ENCODE measurements around the gene GLIS1.

GLIS1 gene

DNA sequence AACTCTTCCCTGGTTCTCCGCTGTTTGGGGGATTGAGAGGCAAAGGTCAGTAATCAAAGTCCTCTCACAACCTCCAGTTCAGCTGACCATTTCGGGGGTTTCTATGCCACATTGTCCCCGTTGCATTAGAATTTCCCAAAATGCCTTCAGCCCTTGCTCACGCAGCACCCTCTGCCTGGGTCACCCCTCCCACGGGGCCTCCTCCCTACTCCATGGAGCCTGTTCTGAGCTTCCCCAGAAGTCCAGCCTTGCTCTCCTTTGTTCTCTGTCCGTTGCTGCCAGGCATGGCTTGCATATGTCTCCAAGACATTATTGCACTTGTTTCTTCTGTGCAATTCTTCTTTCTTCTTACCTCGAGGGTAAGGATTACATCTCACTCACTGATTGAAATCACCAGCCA is 263.3 kb downstream of the GLIS1 start:
- Histone ChIP-seq H3F3A (ENCODE audit: control insufficient read depth, insufficient read depth) (no peaks in the 10 kb centered on the region), H3K27ac (ENCODE audit: low read depth, low read length) (no peak overlapping the region), H3K9me2 (replicated peaks; ENCODE audit: control insufficient read depth, low read length) (no peaks in the 10 kb centered on the region), H3K4me2 (ENCODE audit: low read length) (no peak overlapping the region), H3K79me2 (ENCODE audit: control insufficient read depth, low read length) (no peaks in the 10 kb centered on the region), H3K9me3 (ENCODE audit: control insufficient read depth, insufficient read depth, low read length) (no peaks in the 10 kb centered on the region), H3K36me3 (ENCODE audit: control insufficient read depth, low read length) (no peaks in the 10 kb centered on the region), H3K4me3 (ENCODE audit: low read length) (no peak overlapping the region), H3K27me3 (ENCODE audit: control insufficient read depth, low read length) (no peaks in the 10 kb centered on the region; the same call in 1 of the 2 replicates), H4K20me1 (ENCODE audit: control insufficient read depth, insufficient read depth, low read depth, low read length) (no peaks in the 10 kb centered on the region), H3K4me1 (ENCODE audit: control insufficient read depth, low read length) (no peaks in the 10 kb centered on the region)
- TF ChIP-seq, protein P1, sequence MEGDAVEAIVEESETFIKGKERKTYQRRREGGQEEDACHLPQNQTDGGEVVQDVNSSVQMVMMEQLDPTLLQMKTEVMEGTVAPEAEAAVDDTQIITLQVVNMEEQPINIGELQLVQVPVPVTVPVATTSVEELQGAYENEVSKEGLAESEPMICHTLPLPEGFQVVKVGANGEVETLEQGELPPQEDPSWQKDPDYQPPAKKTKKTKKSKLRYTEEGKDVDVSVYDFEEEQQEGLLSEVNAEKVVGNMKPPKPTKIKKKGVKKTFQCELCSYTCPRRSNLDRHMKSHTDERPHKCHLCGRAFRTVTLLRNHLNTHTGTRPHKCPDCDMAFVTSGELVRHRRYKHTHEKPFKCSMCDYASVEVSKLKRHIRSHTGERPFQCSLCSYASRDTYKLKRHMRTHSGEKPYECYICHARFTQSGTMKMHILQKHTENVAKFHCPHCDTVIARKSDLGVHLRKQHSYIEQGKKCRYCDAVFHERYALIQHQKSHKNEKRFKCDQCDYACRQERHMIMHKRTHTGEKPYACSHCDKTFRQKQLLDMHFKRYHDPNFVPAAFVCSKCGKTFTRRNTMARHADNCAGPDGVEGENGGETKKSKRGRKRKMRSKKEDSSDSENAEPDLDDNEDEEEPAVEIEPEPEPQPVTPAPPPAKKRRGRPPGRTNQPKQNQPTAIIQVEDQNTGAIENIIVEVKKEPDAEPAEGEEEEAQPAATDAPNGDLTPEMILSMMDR (IDR thresholded peaks at IDR 0.05; ENCODE audit: low read depth, low read length, poor library complexity, severe bottlenecking) = no peak
- no peak for TF ChIP-seq EZH2phosphoT487 (IDR thresholded peaks at IDR 0.05; ENCODE audit: borderline replicate concordance, low read length)

DNA sequence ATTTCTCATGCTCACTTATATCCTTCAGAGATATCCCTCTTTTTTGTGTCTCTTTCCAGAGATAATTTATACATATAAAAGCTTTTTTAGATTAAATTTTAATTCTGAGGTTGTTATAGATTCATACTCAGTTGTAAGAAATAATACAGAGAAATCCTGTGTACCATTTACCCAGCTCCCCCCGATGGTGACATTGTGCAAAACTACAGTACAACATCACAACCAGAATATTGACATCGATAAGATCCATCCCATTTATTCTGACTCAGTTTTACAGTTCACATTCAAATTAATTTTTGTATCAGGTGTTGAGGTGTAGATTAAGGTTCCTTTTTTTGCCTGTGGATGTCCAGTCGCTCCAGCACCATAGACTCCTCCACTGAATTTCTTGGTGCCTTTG is 265.5 kb downstream of the GLIS1 start:
- no peaks in the 10 kb centered on the region for H3K36me3 ChIP-seq (ENCODE audit: control insufficient read depth, low read length)
- H3K27me3 ChIP-seq (ENCODE audit: control insufficient read depth, low read length) = no peaks in the 10 kb centered on the region
- TF ChIP-seq EZH2phosphoT487 (IDR thresholded peaks at IDR 0.05; ENCODE audit: borderline replicate concordance, low read length) = no peak
- TF ChIP-seq, protein P1 (IDR thresholded peaks at IDR 0.05; ENCODE audit: low read depth, low read length, poor library complexity, severe bottlenecking) = peak; percentile 33
- H3K27ac ChIP-seq (ENCODE audit: low read depth, low read length) = no peak overlapping the region
- H3K79me2 ChIP-seq (ENCODE audit: control insufficient read depth, low read length) = no peaks in the 10 kb centered on the region
- H4K20me1 ChIP-seq (ENCODE audit: control insufficient read depth, insufficient read depth, low read depth, low read length) = no peaks in the 10 kb centered on the region
- no peaks in the 10 kb centered on the region for H3K9me3 ChIP-seq (ENCODE audit: control insufficient read depth, insufficient read depth, low read length)
- no peak overlapping the region for H3K4me3 ChIP-seq (ENCODE audit: low read length)
- no peak overlapping the region for H3K4me2 ChIP-seq (ENCODE audit: low read length)
- no peaks in the 10 kb centered on the region for H3K9me2 ChIP-seq (replicated peaks; ENCODE audit: control insufficient read depth, low read length)
- H3F3A ChIP-seq (ENCODE audit: control insufficient read depth, insufficient read depth) = no peaks in the 10 kb centered on the region
- H3K4me1 ChIP-seq (ENCODE audit: control insufficient read depth, low read length) = no peaks in the 10 kb centered on the region

- Histone ChIP-seq H3K27me3 (ENCODE audit: control insufficient read depth, low read length) (no peaks in the 10 kb centered on the region), H4K20me1 (ENCODE audit: control insufficient read depth, insufficient read depth, low read depth, low read length) (no peaks in the 10 kb centered on the region)
- TF ChIP-seq, protein P1 (IDR thresholded peaks at IDR 0.05; ENCODE audit: low read depth, low read length, poor library complexity, severe bottlenecking) = no peak
- TF ChIP-seq EZH2phosphoT487 (IDR thresholded peaks at IDR 0.05; ENCODE audit: borderline replicate concordance, low read length) = no peak
These were observed 268.0 kb downstream of the GLIS1 start for GRCh38 chr1:53471000-53471399.

GRCh38 chr1:53470584-53470983 is 268.4 kb downstream of the GLIS1 start:
- H3K4me2 ChIP-seq (ENCODE audit: low read length) = no peak overlapping the region
- H3K79me2 ChIP-seq (ENCODE audit: control insufficient read depth, low read length) = no peaks in the 10 kb centered on the region
- H3K9me2 ChIP-seq (replicated peaks; ENCODE audit: control insufficient read depth, low read length) = no peaks in the 10 kb centered on the region
- no peaks in the 10 kb centered on the region for H3K27me3 ChIP-seq (ENCODE audit: control insufficient read depth, low read length)
- H3F3A ChIP-seq (ENCODE audit: control insufficient read depth, insufficient read depth) = no peaks in the 10 kb centered on the region
- H3K36me3 ChIP-seq (ENCODE audit: control insufficient read depth, low read length) = no peaks in the 10 kb centered on the region
- no peak overlapping the region for H3K4me3 ChIP-seq (ENCODE audit: low read length)
- TF ChIP-seq, protein P1 (IDR thresholded peaks at IDR 0.05; ENCODE audit: low read depth, low read length, poor library complexity, severe bottlenecking) = no peak
- TF ChIP-seq EZH2phosphoT487 (IDR thresholded peaks at IDR 0.05; ENCODE audit: borderline replicate concordance, low read length) = no peak
- H4K20me1 ChIP-seq (ENCODE audit: control insufficient read depth, insufficient read depth, low read depth, low read length) = no peaks in the 10 kb centered on the region
- no peaks in the 10 kb centered on the region for H3K4me1 ChIP-seq (ENCODE audit: control insufficient read depth, low read length)
- H3K9me3 ChIP-seq (ENCODE audit: control insufficient read depth, insufficient read depth, low read length) = no peaks in the 10 kb centered on the region
- no peak overlapping the region for H3K27ac ChIP-seq (ENCODE audit: low read depth, low read length)

More at GRCh38 chr1:53471000-53471399, 268.0 kb downstream of the GLIS1 start:
- no peak overlapping the region for H3K27ac ChIP-seq (ENCODE audit: low read depth, low read length)
- no peaks in the 10 kb centered on the region for H3K4me1 ChIP-seq (ENCODE audit: control insufficient read depth, low read length)
- H3K9me3 ChIP-seq (ENCODE audit: control insufficient read depth, insufficient read depth, low read length) = no peaks in the 10 kb centered on the region
- no peaks in the 10 kb centered on the region for H3F3A ChIP-seq (ENCODE audit: control insufficient read depth, insufficient read depth)
- H3K4me3 ChIP-seq (ENCODE audit: low read length) = no peak overlapping the region
- H3K4me2 ChIP-seq (ENCODE audit: low read length) = no peak overlapping the region
- no peaks in the 10 kb centered on the region for H3K9me2 ChIP-seq (replicated peaks; ENCODE audit: control insufficient read depth, low read length)
- H3K36me3 ChIP-seq (ENCODE audit: control insufficient read depth, low read length) = no peaks in the 10 kb centered on the region
- no peaks in the 10 kb centered on the region for H3K79me2 ChIP-seq (ENCODE audit: control insufficient read depth, low read length)

All from DOHH2 (cell line).